K562 (cell line): ENCODE data around the gene HIGD1C. TPM values are rescaled to one million over a fixed set of nuclear protein-coding genes. Genes with fewer than 3 reads are reported as not detected.

Experiments
- CBFB ChIP-seq: sonication (generic); formaldehyde crosslinking; IDR thresholded peaks from 2 replicates; pipeline ENCODE4 v1.4.0; 2020; ENCODE audit warnings: mild to moderate bottlenecking, missing genetic modification reagents
- CHD2 ChIP-seq: IDR thresholded peaks from 2 replicates; pipeline ENCODE4 v1.6.1; 2011; ENCODE audit warnings: low read depth, low read length
- ETV1 ChIP-seq: fragments of 450-650 bp; conservative IDR thresholded peaks from 2 replicates; pipeline ENCODE4 v1.6.1; 2016; ENCODE audit warnings: missing genetic modification characterization, control low read depth, low read depth, missing compliant biosample characterization
- FOXJ2 ChIP-seq: fragments of 200-800 bp; sonication (Bioruptor generic); IDR thresholded peaks from 2 replicates; pipeline ENCODE4 v1.6.1; 2016; ENCODE audit warnings: missing genetic modification characterization, missing compliant biosample characterization
- PHTF2 ChIP-seq: fragments of 250-450 bp; sonication (Bioruptor Pico); IDR thresholded peaks from 2 replicates; pipeline ENCODE4 v1.5.0; 2021; ENCODE audit warnings: mild to moderate bottlenecking
- SMARCA4 ChIP-seq: fragments of 450-650 bp; IDR thresholded peaks from 2 replicates; pipeline ENCODE4 v1.6.1; 2016
- SP1 ChIP-seq: sonication (generic); formaldehyde crosslinking; IDR thresholded peaks from 2 replicates; pipeline ENCODE4 v1.8.1; 2022; ENCODE audit warnings: mild to moderate bottlenecking, missing genetic modification reagents
- ZNF24 ChIP-seq: fragments of 450-650 bp; IDR thresholded peaks from 2 replicates; pipeline ENCODE4 v1.6.1; 2016
- ZNF830 ChIP-seq: fragments of 250-450 bp; sonication (Bioruptor Pico); IDR thresholded peaks from 2 replicates; pipeline ENCODE4 v1.5.0; 2021; ENCODE audit warnings: mild to moderate bottlenecking
- polyA plus RNA-seq, 8 experiments: library from polyadenylated mRNA; depleted of rRNA in 4 of 8; stranded (reverse) in 5 of 8; unstranded in 3 of 8; fragments of >200 nt; fragmentation: Nextera tagmentation in 2 of 8; fragmentation: Illumina TruSeq in 1 of 8; extraction: Ambion mirVana in 2 of 8; extraction: Trizol in 1 of 8; gene quantifications; 2 replicates each; pipeline versions ENCODE4 v1.2.1 to v1.2.3, GENCODE V29; 2011 to 2014; ENCODE audit warnings: inconsistent platforms in 1 of 8, missing spikeins in 1 of 8
- total RNA-seq, 7 experiments: library from RNA; depleted of rRNA in 6 of 7; stranded (reverse); fragments of >200 nt in 6 of 7; fragmentation: Illumina TruSeq in 2 of 7; extraction: Trizol in 2 of 7; gene quantifications; 2 replicates each; pipeline versions ENCODE4 v1.2.1 to v1.2.3, GENCODE V29; 2011 to 2021; ENCODE audit warnings: low replicate concordance in 1 of 7
- TF ChIP-seq, protein P1 (sequence below): fragments of 450-650 bp; IDR thresholded peaks from 2 replicates; pipeline ENCODE4 v1.6.1; 2016; ENCODE audit warnings: mild to moderate bottlenecking, moderate library complexity
- TF ChIP-seq, protein P2 (sequence below): fragments of 450-650 bp; IDR thresholded peaks from 2 replicates; pipeline ENCODE4 v1.6.1; 2017; ENCODE audit warnings: antibody characterized with exemption
- TF ChIP-seq, protein P3 (sequence below): fragments of 250-450 bp; sonication (Bioruptor Pico); IDR thresholded peaks from 2 replicates; pipeline ENCODE4 v1.6.1; 2021; ENCODE audit warnings: mild to moderate bottlenecking
- TF ChIP-seq, protein P4 (sequence below): fragments of 450-650 bp; formaldehyde crosslinking; IDR thresholded peaks from 2 replicates; pipeline ENCODE4 v1.4.0; 2022; ENCODE audit warnings: missing genetic modification characterization

Gene HIGD1C
- total and polyA plus RNA-seq, 9 of the 15 experiments (the other 6 are each of a cell fraction or from before 2014, with no cell fraction given), result not detected

DNA sequence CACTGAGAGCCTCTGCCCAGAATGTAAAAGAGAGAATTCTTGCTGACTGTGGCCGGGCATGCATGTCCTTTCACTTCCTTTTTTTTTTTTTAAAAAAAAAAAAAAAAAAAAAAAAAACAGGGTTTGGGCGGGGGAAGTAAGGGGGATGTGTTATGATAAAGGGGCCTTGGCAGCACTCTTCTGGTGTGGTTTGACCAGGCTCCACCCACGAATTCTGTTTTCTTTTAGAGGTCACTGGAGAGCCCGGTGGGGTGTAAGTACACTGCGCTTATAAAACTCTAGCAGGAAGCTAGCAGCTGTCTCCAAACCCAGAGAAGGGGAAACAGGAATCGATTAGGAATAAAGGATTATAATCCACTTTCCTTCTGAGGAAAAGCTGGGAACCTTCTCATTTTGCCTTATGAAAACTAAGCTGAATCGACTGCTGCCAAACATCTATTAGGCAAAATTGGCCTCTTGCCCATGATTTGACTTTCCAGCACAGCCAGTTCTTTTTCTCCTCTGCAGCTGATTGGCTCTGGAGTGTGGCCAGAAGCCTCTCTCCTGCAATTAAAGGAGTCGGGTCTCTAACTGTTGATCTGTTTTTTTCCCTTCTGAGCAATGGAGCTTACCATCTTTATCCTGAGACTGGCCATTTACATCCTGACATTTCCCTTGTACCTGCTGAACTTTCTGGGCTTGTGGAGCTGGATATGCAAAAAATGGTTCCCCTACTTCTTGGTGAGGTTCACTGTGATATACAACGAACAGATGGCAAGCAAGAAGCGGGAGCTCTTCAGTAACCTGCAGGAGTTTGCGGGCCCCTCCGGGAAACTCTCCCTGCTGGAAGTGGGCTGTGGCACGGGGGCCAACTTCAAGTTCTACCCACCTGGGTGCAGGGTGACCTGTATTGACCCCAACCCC, 27.7 kb upstream of the HIGD1C start (continued):
- TF ChIP-seq, protein P1, sequence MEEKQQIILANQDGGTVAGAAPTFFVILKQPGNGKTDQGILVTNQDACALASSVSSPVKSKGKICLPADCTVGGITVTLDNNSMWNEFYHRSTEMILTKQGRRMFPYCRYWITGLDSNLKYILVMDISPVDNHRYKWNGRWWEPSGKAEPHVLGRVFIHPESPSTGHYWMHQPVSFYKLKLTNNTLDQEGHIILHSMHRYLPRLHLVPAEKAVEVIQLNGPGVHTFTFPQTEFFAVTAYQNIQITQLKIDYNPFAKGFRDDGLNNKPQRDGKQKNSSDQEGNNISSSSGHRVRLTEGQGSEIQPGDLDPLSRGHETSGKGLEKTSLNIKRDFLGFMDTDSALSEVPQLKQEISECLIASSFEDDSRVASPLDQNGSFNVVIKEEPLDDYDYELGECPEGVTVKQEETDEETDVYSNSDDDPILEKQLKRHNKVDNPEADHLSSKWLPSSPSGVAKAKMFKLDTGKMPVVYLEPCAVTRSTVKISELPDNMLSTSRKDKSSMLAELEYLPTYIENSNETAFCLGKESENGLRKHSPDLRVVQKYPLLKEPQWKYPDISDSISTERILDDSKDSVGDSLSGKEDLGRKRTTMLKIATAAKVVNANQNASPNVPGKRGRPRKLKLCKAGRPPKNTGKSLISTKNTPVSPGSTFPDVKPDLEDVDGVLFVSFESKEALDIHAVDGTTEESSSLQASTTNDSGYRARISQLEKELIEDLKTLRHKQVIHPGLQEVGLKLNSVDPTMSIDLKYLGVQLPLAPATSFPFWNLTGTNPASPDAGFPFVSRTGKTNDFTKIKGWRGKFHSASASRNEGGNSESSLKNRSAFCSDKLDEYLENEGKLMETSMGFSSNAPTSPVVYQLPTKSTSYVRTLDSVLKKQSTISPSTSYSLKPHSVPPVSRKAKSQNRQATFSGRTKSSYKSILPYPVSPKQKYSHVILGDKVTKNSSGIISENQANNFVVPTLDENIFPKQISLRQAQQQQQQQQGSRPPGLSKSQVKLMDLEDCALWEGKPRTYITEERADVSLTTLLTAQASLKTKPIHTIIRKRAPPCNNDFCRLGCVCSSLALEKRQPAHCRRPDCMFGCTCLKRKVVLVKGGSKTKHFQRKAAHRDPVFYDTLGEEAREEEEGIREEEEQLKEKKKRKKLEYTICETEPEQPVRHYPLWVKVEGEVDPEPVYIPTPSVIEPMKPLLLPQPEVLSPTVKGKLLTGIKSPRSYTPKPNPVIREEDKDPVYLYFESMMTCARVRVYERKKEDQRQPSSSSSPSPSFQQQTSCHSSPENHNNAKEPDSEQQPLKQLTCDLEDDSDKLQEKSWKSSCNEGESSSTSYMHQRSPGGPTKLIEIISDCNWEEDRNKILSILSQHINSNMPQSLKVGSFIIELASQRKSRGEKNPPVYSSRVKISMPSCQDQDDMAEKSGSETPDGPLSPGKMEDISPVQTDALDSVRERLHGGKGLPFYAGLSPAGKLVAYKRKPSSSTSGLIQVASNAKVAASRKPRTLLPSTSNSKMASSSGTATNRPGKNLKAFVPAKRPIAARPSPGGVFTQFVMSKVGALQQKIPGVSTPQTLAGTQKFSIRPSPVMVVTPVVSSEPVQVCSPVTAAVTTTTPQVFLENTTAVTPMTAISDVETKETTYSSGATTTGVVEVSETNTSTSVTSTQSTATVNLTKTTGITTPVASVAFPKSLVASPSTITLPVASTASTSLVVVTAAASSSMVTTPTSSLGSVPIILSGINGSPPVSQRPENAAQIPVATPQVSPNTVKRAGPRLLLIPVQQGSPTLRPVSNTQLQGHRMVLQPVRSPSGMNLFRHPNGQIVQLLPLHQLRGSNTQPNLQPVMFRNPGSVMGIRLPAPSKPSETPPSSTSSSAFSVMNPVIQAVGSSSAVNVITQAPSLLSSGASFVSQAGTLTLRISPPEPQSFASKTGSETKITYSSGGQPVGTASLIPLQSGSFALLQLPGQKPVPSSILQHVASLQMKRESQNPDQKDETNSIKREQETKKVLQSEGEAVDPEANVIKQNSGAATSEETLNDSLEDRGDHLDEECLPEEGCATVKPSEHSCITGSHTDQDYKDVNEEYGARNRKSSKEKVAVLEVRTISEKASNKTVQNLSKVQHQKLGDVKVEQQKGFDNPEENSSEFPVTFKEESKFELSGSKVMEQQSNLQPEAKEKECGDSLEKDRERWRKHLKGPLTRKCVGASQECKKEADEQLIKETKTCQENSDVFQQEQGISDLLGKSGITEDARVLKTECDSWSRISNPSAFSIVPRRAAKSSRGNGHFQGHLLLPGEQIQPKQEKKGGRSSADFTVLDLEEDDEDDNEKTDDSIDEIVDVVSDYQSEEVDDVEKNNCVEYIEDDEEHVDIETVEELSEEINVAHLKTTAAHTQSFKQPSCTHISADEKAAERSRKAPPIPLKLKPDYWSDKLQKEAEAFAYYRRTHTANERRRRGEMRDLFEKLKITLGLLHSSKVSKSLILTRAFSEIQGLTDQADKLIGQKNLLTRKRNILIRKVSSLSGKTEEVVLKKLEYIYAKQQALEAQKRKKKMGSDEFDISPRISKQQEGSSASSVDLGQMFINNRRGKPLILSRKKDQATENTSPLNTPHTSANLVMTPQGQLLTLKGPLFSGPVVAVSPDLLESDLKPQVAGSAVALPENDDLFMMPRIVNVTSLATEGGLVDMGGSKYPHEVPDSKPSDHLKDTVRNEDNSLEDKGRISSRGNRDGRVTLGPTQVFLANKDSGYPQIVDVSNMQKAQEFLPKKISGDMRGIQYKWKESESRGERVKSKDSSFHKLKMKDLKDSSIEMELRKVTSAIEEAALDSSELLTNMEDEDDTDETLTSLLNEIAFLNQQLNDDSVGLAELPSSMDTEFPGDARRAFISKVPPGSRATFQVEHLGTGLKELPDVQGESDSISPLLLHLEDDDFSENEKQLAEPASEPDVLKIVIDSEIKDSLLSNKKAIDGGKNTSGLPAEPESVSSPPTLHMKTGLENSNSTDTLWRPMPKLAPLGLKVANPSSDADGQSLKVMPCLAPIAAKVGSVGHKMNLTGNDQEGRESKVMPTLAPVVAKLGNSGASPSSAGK, result no peak
- no peak for TF ChIP-seq ZNF830
- no peak for TF ChIP-seq SP1 (CRISPR knock-in tag)
- TF ChIP-seq, protein P2, sequence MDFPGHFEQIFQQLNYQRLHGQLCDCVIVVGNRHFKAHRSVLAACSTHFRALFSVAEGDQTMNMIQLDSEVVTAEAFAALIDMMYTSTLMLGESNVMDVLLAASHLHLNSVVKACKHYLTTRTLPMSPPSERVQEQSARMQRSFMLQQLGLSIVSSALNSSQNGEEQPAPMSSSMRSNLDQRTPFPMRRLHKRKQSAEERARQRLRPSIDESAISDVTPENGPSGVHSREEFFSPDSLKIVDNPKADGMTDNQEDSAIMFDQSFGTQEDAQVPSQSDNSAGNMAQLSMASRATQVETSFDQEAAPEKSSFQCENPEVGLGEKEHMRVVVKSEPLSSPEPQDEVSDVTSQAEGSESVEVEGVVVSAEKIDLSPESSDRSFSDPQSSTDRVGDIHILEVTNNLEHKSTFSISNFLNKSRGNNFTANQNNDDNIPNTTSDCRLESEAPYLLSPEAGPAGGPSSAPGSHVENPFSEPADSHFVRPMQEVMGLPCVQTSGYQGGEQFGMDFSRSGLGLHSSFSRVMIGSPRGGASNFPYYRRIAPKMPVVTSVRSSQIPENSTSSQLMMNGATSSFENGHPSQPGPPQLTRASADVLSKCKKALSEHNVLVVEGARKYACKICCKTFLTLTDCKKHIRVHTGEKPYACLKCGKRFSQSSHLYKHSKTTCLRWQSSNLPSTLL, result no peak
- TF ChIP-seq SMARCA4, result no peak
- 0 out of 2 replicates have a peak, but pooled peaks have one; percentile 23 for TF ChIP-seq ETV1
- TF ChIP-seq, protein P3, sequence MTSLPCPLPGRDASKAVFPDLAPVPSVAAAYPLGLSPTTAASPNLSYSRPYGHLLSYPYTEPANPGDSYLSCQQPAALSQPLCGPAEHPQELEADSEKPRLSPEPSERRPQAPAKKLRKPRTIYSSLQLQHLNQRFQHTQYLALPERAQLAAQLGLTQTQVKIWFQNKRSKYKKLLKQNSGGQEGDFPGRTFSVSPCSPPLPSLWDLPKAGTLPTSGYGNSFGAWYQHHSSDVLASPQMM (CRISPR knock-in tag), result no peak
- TF ChIP-seq CBFB, result no peak
- TF ChIP-seq, protein P4, sequence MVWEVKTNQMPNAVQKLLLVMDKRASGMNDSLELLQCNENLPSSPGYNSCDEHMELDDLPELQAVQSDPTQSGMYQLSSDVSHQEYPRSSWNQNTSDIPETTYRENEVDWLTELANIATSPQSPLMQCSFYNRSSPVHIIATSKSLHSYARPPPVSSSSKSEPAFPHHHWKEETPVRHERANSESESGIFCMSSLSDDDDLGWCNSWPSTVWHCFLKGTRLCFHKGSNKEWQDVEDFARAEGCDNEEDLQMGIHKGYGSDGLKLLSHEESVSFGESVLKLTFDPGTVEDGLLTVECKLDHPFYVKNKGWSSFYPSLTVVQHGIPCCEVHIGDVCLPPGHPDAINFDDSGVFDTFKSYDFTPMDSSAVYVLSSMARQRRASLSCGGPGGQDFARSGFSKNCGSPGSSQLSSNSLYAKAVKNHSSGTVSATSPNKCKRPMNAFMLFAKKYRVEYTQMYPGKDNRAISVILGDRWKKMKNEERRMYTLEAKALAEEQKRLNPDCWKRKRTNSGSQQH (CRISPR knock-in tag), result no peak
- no peak for TF ChIP-seq PHTF2 (CRISPR knock-in tag)
- TF ChIP-seq ZNF24, result no peak
- no peak for TF ChIP-seq FOXJ2 (tag)
- TF ChIP-seq CHD2, result no peak
